AG04449 (cell line): ENCODE results near the gene PBX1.

Source experiments
- CTCF ChIA-PET: fragments of 350-600 bp; formaldehyde crosslinking; extraction: SDS; loops from one replicate; lab custom pipeline; 2021; ENCODE audit warnings: antibody characterized with exemption; lab: Yijun Ruan, JAX
- POLR2A ChIA-PET: fragments of 400-600, 350-600 bp; formaldehyde crosslinking; extraction: SDS; loops from one replicate; lab custom pipeline; 2020; ENCODE audit warnings: antibody characterized with exemption, inconsistent platforms; lab: Yijun Ruan, JAX
- DNase-seq: peaks from one replicate; pipeline ENCODE4 v3.0.0-alpha.2; 2010; ENCODE audit warnings: low read depth, low spot score
- H3K4me3 ChIP-seq: 2 replicates; pipeline ENCODE4 v1.5.1; 2011; ENCODE audit warnings: low read depth, mild to moderate bottlenecking, control low read depth, low read length
- TF ChIP-seq, protein P1 (sequence below): IDR thresholded peaks from one replicate; pipeline ENCODE4 v1.5.1; 2011; ENCODE audit warnings: mild to moderate bottlenecking, moderate library complexity, low read length, control low read depth, inconsistent platforms; ENCODE audit not compliant: insufficient read depth; ENCODE audit errors: missing control alignments

Gene PBX1

DNA sequence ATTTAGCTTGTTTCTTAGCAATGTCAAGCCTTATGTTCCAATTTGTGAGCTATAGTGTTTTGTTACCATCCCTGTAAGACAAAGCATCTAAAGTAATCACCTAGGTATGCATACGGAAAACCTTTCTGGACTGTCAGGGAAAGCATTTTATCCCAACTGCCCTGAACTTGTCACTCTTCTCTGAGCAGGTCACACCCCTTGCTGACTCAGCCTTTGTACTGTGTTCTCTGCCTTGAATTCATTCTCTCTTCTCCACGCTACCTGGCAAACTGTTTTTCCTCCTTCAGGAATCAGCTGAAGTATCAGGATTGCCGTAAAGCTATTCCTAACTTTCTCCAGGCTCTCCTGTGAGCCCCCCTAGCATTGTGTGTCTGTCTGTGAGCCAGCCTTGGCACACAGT, 54.2 kb downstream of the PBX1 start:
- POLR2A ChIA-PET = no interaction called here
- DNase-seq = no peak
- CTCF ChIA-PET = interaction anchor here (1.6 kb wide), 1 partner anchor 12 kb away, joined by 8 read pairs; no protein-coding TSS in a partner anchor
- no peak overlapping the region for H3K4me3 ChIP-seq
- TF ChIP-seq, protein P1, sequence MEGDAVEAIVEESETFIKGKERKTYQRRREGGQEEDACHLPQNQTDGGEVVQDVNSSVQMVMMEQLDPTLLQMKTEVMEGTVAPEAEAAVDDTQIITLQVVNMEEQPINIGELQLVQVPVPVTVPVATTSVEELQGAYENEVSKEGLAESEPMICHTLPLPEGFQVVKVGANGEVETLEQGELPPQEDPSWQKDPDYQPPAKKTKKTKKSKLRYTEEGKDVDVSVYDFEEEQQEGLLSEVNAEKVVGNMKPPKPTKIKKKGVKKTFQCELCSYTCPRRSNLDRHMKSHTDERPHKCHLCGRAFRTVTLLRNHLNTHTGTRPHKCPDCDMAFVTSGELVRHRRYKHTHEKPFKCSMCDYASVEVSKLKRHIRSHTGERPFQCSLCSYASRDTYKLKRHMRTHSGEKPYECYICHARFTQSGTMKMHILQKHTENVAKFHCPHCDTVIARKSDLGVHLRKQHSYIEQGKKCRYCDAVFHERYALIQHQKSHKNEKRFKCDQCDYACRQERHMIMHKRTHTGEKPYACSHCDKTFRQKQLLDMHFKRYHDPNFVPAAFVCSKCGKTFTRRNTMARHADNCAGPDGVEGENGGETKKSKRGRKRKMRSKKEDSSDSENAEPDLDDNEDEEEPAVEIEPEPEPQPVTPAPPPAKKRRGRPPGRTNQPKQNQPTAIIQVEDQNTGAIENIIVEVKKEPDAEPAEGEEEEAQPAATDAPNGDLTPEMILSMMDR = no peak

- no peak for DNase-seq
- ChIA-PET POLR2A (no interaction called here), CTCF (no interaction called here)
- TF ChIP-seq, protein P1 = no peak
- no peak overlapping the region for H3K4me3 ChIP-seq
Observed at GRCh38 chr1:164614316-164614715, 55.3 kb downstream of the PBX1 start.

- TF ChIP-seq, protein P1 = peak; percentile 60
- ChIA-PET CTCF (interaction anchor here (1.0 to 6.3 kb wide), 14 partner anchors 7 to 1082 kb away, joined by 3 to 50 read pairs (median 4); no protein-coding TSS in a partner anchor), POLR2A (no interaction called here)
- H3K4me3 ChIP-seq = no peak overlapping the region
- no peak for DNase-seq
Observed at GRCh38 chr1:164617377-164618201, 58.6 kb downstream of the PBX1 start.

DNA sequence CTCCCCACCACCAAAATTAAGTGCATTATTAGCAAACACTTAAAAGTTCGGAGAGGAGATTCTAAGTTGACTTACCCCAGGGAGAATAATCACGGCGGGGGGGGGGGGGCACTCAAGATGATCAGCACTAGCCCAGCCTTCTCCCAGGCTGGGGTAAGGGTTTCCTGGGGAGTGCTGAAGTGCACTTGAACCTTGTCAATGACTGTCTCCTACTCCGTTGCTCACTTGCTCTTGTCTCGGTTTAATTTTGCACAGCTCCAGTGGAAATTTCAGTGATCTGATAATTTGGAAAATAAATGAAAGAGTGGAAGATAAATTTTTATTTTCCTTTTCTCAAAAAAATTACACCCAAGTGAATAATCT, 59.2 kb downstream of the PBX1 start:
- ChIA-PET POLR2A (interaction anchor here (0.7 kb wide), 1 partner anchor 202 kb away, joined by 3 read pairs; no protein-coding TSS in a partner anchor), CTCF (interaction anchor here (0.7 to 6.3 kb wide), 13 partner anchors 9 to 1088 kb away, joined by 3 to 50 read pairs (median 4); no protein-coding TSS in a partner anchor)
- TF ChIP-seq, protein P1 = no peak
- no peak for DNase-seq
- no peak overlapping the region for H3K4me3 ChIP-seq

GRCh38 chr1:164619006-164619784, 60.2 kb downstream of the PBX1 start:
- ChIA-PET CTCF (interaction anchor here (0.7 to 6.3 kb wide), 17 partner anchors 8 to 1089 kb away, joined by 3 to 50 read pairs (median 4); partner anchors contain the start of gene PBX1), POLR2A (no interaction called here)
- no peak for DNase-seq
- TF ChIP-seq, protein P1 = no peak
- no peak overlapping the region for H3K4me3 ChIP-seq
